ENCODE measurements around the gene FN3K.
"Not testable (repeated sequence)": the region's sequence is repeated elsewhere in the genome, so short reads cannot be mapped to it uniquely, and the experiment has no call there.

The FN3K gene

DNA sequence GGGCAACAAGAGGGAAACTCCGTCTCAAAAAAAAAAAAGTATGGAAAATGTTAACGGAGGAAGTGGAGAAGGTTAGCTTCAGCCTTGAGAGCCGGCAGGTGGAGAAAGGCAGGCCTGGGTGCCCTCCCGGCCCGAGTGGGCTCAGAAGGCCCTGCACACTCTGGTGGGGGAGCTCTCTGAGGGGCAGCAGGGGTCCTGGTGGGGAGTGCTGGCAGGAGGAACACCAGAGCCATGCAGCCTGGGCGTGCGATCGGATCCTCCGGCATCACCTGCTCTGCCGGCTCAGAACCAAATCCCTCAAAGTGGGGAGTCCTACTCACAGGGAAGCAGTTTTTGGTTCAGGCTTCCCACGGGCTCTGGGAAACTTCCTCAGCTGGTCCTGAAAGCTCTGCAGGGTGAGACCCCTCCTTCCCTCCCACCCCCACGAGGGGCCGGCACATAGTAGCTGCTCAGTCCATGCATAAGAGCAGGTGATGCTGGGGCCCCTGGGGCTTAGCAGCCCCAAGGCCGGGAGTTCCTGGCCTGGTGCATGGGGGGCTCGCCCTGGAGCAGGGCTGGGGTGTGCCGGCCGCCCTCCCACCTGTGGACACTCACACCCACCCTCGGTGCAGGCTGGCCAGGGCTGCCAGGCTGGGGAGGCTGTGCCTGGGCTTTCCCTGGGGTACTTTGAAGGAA lies 1.2 kb downstream of the FN3K start:
- DNase-seq: peak in 2 of 51 donors; percentile 27 to 29

- peak in 50 of 51 donors; percentile 22 to 97 (median 90) for DNase-seq
Measured at GRCh38 chr17:82737967-82738877, 2.8 kb downstream of the FN3K start.

GRCh38 chr17:82740906-82741759 lies 5.7 kb downstream of the FN3K start:
- DNase-seq: no peak

- DNase-seq: no peak
Measured at GRCh38 chr17:82743344-82744219, 8.2 kb downstream of the FN3K start.

GRCh38 chr17:82744736-82745135 lies 9.3 kb downstream of the FN3K start:
- DNase-seq: not testable (repeated sequence)

DNA sequence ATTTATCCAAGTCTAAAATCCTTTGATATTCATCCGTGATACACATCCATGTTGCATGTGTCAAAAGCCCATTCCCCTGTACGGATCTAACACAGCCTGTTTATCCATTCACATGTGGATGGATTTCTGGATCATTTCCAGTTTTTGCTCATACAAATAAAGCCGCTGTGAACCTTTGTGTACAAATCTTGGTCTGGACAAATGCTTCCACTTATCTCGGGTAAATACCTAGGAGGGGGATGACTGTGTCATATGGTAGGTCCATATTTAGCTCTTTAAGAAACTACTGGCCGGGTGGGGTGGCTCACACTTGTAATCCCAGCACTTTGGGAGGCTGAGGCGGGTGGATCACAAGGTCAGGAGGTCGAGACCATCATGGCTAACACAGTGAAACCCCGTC lies 10.1 kb downstream of the FN3K start:
- no peak for DNase-seq

DNA sequence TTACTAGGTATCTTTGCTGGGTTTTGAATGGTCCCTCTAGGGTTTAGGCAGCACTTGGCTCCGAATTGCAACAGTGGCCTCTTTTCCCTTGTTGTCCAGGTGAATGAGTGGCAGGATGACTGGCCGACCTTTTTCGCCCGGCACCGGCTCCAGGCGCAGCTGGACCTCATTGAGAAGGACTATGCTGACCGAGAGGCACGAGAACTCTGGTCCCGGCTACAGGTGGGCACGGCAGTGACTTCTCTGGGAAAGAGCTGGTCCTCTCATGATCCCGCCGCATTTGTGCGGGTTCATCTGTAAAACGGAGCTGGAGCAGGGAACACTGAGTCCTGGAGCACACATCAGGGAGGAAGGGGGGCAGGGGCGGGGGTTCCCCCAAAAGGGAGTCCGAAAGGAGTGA lies 13.3 kb downstream of the FN3K start:
- no peak for DNase-seq

DNA sequence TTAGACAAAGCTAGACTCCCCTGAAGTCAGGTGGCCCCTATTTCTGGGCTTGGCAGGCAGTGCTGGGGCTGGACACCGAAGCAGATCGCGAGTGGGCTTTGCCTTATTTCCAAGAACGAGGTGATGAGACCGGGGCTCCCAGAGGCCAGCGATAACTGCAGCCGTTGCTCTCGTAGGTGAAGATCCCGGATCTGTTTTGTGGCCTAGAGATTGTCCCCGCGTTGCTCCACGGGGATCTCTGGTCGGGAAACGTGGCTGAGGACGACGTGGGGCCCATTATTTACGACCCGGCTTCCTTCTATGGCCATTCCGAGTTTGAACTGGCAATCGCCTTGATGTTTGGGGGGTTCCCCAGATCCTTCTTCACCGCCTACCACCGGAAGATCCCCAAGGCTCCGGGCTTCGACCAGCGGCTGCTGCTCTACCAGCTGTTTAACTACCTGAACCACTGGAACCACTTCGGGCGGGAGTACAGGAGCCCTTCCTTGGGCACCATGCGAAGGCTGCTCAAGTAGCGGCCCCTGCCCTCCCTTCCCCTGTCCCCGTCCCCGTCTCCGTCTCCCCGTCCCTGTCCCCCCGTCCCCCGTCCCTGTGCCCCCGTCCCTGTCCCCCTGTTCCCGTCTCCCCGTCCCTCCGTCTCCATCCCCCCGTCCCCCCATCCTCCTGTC lies 15.0 kb downstream of the FN3K start:
- DNase-seq: peak in 1 of 51 donors; percentile 2

- no peak for DNase-seq
Measured at GRCh38 chr17:82751171-82751570, 15.8 kb downstream of the FN3K start.

- DNase-seq: peak in 50 of 51 donors; percentile 54 to 98 (median 88)
Measured at GRCh38 chr17:82751571-82752370, 16.4 kb downstream of the FN3K start, which contains the start of gene TBCD. TSS of gene TBCD (plus strand) at chr17:82752065. CDS start at chr17:82752194, 129 bp downstream.

- peak in 4 of 51 donors; percentile 7 to 56 (median 52) for DNase-seq
Measured at GRCh38 chr17:82752371-82753200, 17.2 kb downstream of the FN3K start.

DNA sequence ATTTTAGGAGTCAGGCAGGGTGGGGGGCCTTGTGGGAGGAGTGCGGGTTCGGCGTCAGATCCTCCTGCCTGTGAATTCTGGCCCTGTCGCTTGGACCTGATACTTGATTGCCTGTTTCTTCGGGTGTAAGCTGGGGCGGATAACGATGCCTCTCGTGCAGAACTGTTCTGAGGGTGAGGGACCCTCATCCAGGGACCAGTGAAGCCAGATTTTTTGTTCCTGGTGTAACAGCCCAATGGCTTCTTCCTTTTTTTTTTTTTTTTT lies 17.7 kb downstream of the FN3K start:
- DNase-seq: no peak

DNA sequence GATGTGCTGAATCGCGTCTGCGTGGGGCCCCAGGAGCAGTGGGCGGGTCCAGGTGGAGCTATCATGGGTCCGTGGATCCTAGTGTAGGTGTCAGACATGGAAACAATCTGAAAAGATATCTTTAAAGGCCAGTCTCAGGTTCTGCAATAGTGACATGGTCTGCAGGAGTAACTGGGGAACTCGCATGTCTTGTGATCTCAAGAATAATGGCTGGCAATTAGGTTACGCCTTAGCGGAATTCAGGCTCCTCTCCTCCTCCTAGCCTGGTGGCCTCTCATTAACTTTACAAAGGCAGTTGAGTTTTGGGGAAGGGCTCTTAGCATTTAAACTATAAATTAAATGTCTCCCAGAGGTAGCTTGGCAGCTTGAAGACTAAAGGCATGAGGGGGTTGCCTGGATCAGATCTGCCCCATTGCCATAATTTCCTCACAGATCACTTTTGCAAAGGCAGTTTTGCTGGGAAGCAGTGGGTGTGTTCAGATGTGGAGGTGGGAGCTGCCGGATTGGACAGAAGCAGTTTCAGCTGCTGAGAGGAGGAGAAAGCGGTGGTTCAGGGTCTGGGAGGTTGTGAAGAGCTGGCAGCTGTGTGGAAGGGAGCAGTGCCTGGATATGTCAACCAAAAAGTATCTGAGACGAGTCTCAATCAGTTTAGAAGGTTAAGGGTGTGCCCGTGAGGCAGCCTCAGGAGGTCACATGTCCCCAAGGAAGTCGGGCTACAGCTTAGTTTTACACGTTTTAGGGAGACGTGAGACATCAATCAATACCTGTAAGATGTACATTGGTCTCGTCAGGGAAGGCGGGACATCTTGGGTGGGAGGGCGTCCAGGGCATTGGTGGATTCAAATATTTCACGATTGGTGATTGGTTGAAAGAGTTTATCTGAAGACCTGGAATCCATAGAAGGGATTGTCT lies 19.1 kb downstream of the FN3K start:
- peak in 2 of 51 donors; percentile 26 to 77 for DNase-seq

DNA sequence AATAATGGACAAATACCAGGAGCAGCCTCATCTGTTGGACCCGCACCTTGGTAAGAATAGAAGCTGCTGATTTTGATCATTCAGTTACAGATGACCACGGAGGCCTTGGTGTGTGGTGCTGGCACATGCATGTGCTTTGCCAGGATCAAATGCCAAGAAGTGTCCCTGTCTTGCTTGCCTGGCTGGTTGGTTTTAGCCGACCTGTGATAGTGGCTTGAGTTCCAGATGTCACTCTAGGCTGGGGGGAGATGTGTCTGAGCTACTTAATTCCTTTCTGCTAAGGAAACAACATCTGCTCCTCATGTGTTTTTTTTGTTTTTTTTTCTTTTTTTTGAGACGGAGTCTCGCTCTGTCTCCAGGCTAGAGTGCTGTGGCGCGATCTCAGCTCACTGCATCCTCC lies 20.8 kb downstream of the FN3K start:
- DNase-seq: no peak

GRCh38 chr17:82765371-82765770 lies 30.0 kb downstream of the FN3K start:
- peak in 5 of 51 donors; percentile 5 to 28 (median 11) for DNase-seq

DNA sequence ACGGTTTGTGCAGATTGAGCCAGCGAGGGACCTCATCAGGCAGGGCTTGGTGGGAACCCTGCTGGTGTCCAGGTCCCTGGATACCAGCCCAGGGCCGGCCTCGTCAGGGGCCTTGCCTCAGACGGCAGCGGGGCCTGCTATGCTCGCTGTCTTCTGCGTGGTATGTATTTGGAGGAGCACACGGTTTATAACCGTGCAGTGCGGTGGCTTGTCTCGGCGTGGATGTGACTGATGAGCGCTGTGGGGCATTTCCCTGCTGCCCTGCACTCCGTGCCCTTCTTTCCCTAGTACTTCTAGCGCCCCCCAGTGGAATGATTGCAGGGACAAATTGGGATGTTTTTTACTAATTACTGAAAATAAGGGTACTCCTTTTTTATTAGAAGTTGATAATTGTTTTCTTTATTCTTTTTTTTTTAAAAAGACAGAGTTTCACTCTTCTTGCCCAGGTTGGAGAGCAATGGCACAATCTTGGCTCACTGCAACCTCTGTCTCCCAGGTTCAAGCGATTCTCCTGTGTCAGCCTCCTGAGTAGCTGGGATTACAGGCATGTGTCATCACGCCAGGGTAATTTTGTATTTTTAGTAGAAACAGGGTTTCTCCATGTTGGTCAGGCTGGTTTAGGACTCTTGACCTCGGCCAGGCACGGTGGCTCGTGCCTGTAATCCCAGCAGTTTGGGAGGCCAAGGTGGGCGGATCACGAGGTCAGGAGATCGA lies 31.8 kb downstream of the FN3K start:
- DNase-seq: peak in 29 of 51 donors; percentile 8 to 75 (median 45)

- no peak for DNase-seq
Measured at GRCh38 chr17:82769041-82769440, 33.6 kb downstream of the FN3K start.

All from hypothalamus (tissue), 51 donors.